IMR-90 (cell line): Measurements from ENCODE around the gene PCCA. TPM values are rescaled to one million over a fixed set of nuclear protein-coding genes. Genes with fewer than 3 reads are reported as not detected.
A peak's percentile ranks its signal among the peaks of the same experiment; 100 is the strongest.

Experiments used
- ATAC-seq: fragments of 200-7000 bp; cut with Tn5 transposase; 2 replicates; pipeline ENCODE4 v1.9.1; 2020; ENCODE audit warnings: low read depth, mild to moderate bottlenecking, moderate library complexity
- BruUV-seq: library from RNA; stranded (reverse); fragments of 400-500 nt; replicated peaks from 2 replicates; lab custom pipeline; 2021; lab: Mats Ljungman, UMichigan
- CTCF ChIA-PET: fragments of 300-600 bp; formaldehyde crosslinking; extraction: SDS; loops from one replicate; lab custom pipeline; 2021; ENCODE audit warnings: antibody characterized with exemption; lab: Yijun Ruan, JAX
- POLR2A ChIA-PET: fragments of 300-600 bp; sonication (Branson Sonifier 250); formaldehyde crosslinking; loops from one replicate; lab custom pipeline; 2022; ENCODE audit warnings: antibody characterized with exemption; ENCODE audit not compliant: unreplicated experiment; lab: Charles Lee
- DNase-seq: peaks from one replicate; pipeline ENCODE4 v3.0.0; 2013
- H2AFZ ChIP-seq: replicated peaks from 2 replicates; pipeline ENCODE3; 2013; ENCODE audit warnings: low read length, mild to moderate bottlenecking; ENCODE audit not compliant: poor library complexity
- H2AK5ac ChIP-seq: 2 replicates; pipeline ENCODE4 v1.6.1; 2013; ENCODE audit warnings: low read depth, low read length, inconsistent platforms
- H2AK9ac ChIP-seq: replicated peaks from 2 replicates; pipeline ENCODE3; 2013; ENCODE audit warnings: mild to moderate bottlenecking, low read depth, low read length, moderate library complexity; ENCODE audit not compliant: poor library complexity
- H2BK120ac ChIP-seq: 2 replicates; pipeline ENCODE4 v1.6.1; 2013; ENCODE audit warnings: low read depth, low read length, inconsistent platforms
- H2BK15ac ChIP-seq: 3 replicates; pipeline ENCODE4 v1.6.1; 2013; ENCODE audit warnings: low read depth, low read length, inconsistent platforms
- H2BK20ac ChIP-seq: 2 replicates; pipeline ENCODE4 v1.6.1; 2013; ENCODE audit warnings: low read depth, mild to moderate bottlenecking, inconsistent platforms, low read length, moderate library complexity
- H2BK5ac ChIP-seq: 2 replicates; pipeline ENCODE4 v1.6.1; 2013; ENCODE audit warnings: mild to moderate bottlenecking, low read depth, low read length, inconsistent platforms; ENCODE audit not compliant: poor library complexity, severe bottlenecking
- H3K14ac ChIP-seq: replicated peaks from 2 replicates; pipeline ENCODE4 v1.6.1; 2013; ENCODE audit warnings: low read depth, low read length, inconsistent platforms
- H3K18ac ChIP-seq: 2 replicates; pipeline ENCODE4 v1.6.1; 2013; ENCODE audit warnings: low read depth, low read length, control low read depth
- H3K23ac ChIP-seq: 2 replicates; pipeline ENCODE4 v1.6.1; 2013; ENCODE audit warnings: low read depth, low read length, inconsistent platforms
- H3K27ac ChIP-seq: 2 replicates; pipeline ENCODE4 v1.5.1; 2013; ENCODE audit warnings: mild to moderate bottlenecking, control low read depth, low read length; ENCODE audit not compliant: insufficient read depth
- H3K27me3 ChIP-seq: 2 replicates; pipeline ENCODE4 v1.6.1; 2013; ENCODE audit warnings: low read length; ENCODE audit not compliant: control insufficient read depth, insufficient read depth
- H3K36me3 ChIP-seq: 2 replicates; pipeline ENCODE4 v1.6.1; 2013; ENCODE audit warnings: low read length, mixed read lengths; ENCODE audit not compliant: control insufficient read depth, insufficient read depth
- H3K4ac ChIP-seq: 2 replicates; pipeline ENCODE4 v1.6.1; 2013; ENCODE audit warnings: low read depth, low read length, inconsistent platforms
- H3K4me1 ChIP-seq: 2 replicates; pipeline ENCODE4 v1.6.1; 2013; ENCODE audit warnings: low read length, mixed read lengths; ENCODE audit not compliant: control insufficient read depth, insufficient read depth
- H3K4me2 ChIP-seq: 2 replicates; pipeline ENCODE4 v1.6.1; 2013; ENCODE audit warnings: low read depth, mild to moderate bottlenecking, control low read depth, low read length, moderate library complexity
- H3K4me3 ChIP-seq: 2 replicates; pipeline ENCODE4 v1.5.1; 2013; ENCODE audit warnings: low read depth, mild to moderate bottlenecking, control low read depth, low read length, moderate library complexity; ENCODE audit not compliant: insufficient read depth
- H3K56ac ChIP-seq: 2 replicates; pipeline ENCODE4 v1.6.1; 2013; ENCODE audit warnings: low read length, inconsistent platforms; ENCODE audit not compliant: insufficient read depth; ENCODE audit errors: extremely low read depth
- H3K79me1 ChIP-seq, 2 experiments: 2 replicates each; pipeline ENCODE4 v1.6.1; 2013; ENCODE audit warnings: low read length in 2 of 2, inconsistent platforms in 1 of 2, low read depth in 1 of 2
- H3K9ac ChIP-seq: 2 replicates; pipeline ENCODE4 v1.6.1; 2013; ENCODE audit warnings: low read depth, low read length, control low read depth
- H3K9me1 ChIP-seq: 2 replicates; pipeline ENCODE4 v1.6.1; 2013; ENCODE audit warnings: low read length, inconsistent platforms; ENCODE audit not compliant: insufficient read depth
- H3K9me3 ChIP-seq: 2 replicates; pipeline ENCODE4 v1.6.1; 2013; ENCODE audit warnings: low read length; ENCODE audit not compliant: control insufficient read depth, insufficient read depth
- H4K20me1 ChIP-seq: 2 replicates; pipeline ENCODE4 v1.6.1; 2013; ENCODE audit warnings: low read length, inconsistent platforms; ENCODE audit not compliant: insufficient read depth
- H4K5ac ChIP-seq: 2 replicates; pipeline ENCODE4 v1.6.1; 2013; ENCODE audit warnings: mild to moderate bottlenecking, low read depth, low read length, control low read depth
- H4K8ac ChIP-seq, 2 experiments: 2 replicates each; pipeline ENCODE4 v1.6.1; 2013; ENCODE audit warnings: low read depth in 2 of 2, low read length in 2 of 2, control low read depth in 1 of 2, inconsistent platforms in 1 of 2
- H4K91ac ChIP-seq: 2 replicates; pipeline ENCODE4 v1.6.1; 2013; ENCODE audit warnings: low read depth, low read length, inconsistent platforms; ENCODE audit not compliant: insufficient read depth
- FOS ChIP-seq: fragments of 150-350 bp; IDR thresholded peaks from 2 replicates; pipeline ENCODE4 v1.6.1; 2016; ENCODE audit warnings: low read depth, low read length
- MXI1 ChIP-seq: IDR thresholded peaks from 2 replicates; pipeline ENCODE4 v1.6.1; 2012; ENCODE audit warnings: low read depth, mild to moderate bottlenecking, low read length, moderate library complexity, borderline replicate concordance
- WGBS, 2 experiments: methylation state at CpG; one replicate each; pipeline versions ENCODE4 v1.1.5 to v1.1.7; 2013; ENCODE audit warnings: missing lambda C conversion rate in 2 of 2; ENCODE audit not compliant: insufficient read length in 1 of 2; ENCODE audit errors: extremely low coverage in 2 of 2; 5-methylcytosine and 5-hydroxymethylcytosine counted together
- dilution Hi-C: fragments of 300-500 bp; cut with HindIII; formaldehyde crosslinking; loops from one replicate; pipeline ENCODE4 v1.14.3; 2018; ENCODE audit warnings: low sequenced_read_pairs; ENCODE audit not compliant: unreplicated experiment
- in situ Hi-C: fragments of 300-500 bp; cut with MboI; formaldehyde crosslinking; loops from 3 replicates; pipeline ENCODE4 v1.14.3; 2019; ENCODE audit warnings: low sequenced_read_pairs, inconsistent platforms, mixed read lengths
- intact Hi-C: fragments of 100-400 bp; cut with micrococcal nuclease; formaldehyde crosslinking; loops from 2 replicates; pipeline ENCODE4 v1.10.0; 2022
- polyA plus RNA-seq, 3 experiments: library from polyadenylated mRNA; depleted of rRNA; stranded (reverse); fragments of >200 nt; gene quantifications; 2 replicates each; pipeline ENCODE4 v1.2.3, GENCODE V29; 2012; ENCODE audit warnings: low replicate concordance in 1 of 3
- total RNA-seq: library from RNA; depleted of rRNA; stranded (reverse); fragments of >200 nt; gene quantifications from 2 replicates; pipeline ENCODE4 v1.2.3, GENCODE V29; 2012

PCCA gene
- total and polyA plus RNA-seq, 2 of the 4 experiments (the other 2 are of a cell fraction), result 7.6 to 24.0 TPM

DNA sequence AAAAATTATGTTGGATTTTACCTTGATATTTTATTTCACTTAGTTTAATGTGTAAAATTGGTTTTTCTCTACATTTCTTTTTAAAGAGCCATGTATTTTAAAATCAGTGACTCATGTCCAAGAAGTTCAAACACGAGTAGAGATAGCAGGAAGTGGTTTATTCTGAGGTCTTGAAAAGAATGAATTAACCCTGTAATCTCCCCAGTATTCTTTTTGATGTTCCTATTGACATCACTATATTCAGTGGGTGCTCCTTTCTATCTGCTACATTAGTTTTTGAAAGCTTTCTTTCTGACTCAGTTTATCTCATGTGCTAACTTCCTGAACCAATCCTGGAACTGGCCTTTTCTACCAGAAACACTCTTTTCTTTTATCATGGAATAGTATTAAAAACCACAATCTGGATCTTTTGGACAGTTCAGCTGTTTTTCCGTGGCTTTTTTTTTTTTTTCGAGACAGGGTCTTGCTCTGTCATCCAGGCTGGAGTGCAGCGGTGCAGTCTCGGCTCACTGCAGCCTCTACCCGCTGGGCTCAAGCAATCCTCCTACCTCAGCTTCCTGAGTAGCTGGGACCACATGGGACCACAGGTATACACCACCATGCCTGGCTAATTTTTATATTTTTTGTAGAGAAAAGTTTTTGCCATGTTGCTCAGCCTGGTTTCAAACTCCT lies 114.9 kb downstream of the PCCA start:
- Histone ChIP-seq H2BK120ac (peak overlapping the region; percentile 81), H3K27ac (peak overlapping the region; percentile 49), H3K4me2 (no peak overlapping the region), H4K91ac (peak overlapping the region; percentile 75; the same call in 1 of the 2 replicates), H3K23ac (no peak overlapping the region), H3K4me1 (peaks cover 8% of the 10 kb centered on the region), H3K79me1 (peaks cover 8 to 18% of the 10 kb centered on the region in 2 experiments; a peak in 3 of 4 replicates), H4K20me1 (no peaks in the 10 kb centered on the region), H3K14ac (no peak overlapping the region), H3K27me3 (no peaks in the 10 kb centered on the region), H2BK15ac (0 out of 3 replicates have a peak overlapping the region, but pooled peaks have one; percentile 62), H3K9me3 (peaks cover 7% of the 10 kb centered on the region), H3K36me3 (no peaks in the 10 kb centered on the region), H3K4ac (peak overlapping the region; percentile 73), H2AK9ac (no peak overlapping the region), H2AFZ (no peak overlapping the region), H3K9ac (no peak overlapping the region; the same call in 1 of the 2 replicates), H3K56ac (peak overlapping the region; percentile 19; the same call in 1 of the 2 replicates), H3K4me3 (no peak overlapping the region), H2BK5ac (peak overlapping the region; percentile 74), H3K18ac (peak overlapping the region; percentile 35; the same call in 1 of the 2 replicates), H4K8ac (peak overlapping the region; percentile 63 to 82; a peak in 3 of 4 replicates), H2BK20ac (peak overlapping the region; percentile 72), H4K5ac (peak overlapping the region; percentile 63; the same call in 1 of the 2 replicates), H3K9me1 (peaks cover 2% of the 10 kb centered on the region; the same call in 1 of the 2 replicates), H2AK5ac (0 out of 2 replicates have a peak overlapping the region, but pooled peaks have one; percentile 22)
- intact Hi-C loops (no loop called here), in situ Hi-C loops (no loop called here), dilution Hi-C loops (no loop called here)
- ChIA-PET CTCF (interaction anchor here (0.6 kb wide), 1 partner anchor 34 kb away, joined by 4 read pairs; no protein-coding TSS in a partner anchor), POLR2A (no interaction called here)
- DNase-seq (peak; percentile 78), ATAC-seq (peak; percentile 71)
- TF ChIP-seq MXI1, result no peak
- TF ChIP-seq FOS, result peak; percentile 20; the same call in 1 of the 2 replicates
- WGBS, 2 experiments, result no CpG with 5 or more reads among the region's 6 CpGs
- BruUV-seq, result no TSS peak
